Esophagus muscularis mucosa (tissue), 4 donors: ENCODE data around the gene IGDCC3.

ENCODE experiments used
- EP300 ChIP-seq: sonication (generic); formaldehyde crosslinking; IDR thresholded peaks from one replicate; pipeline ENCODE4 v1.6.1; 2017; ENCODE audit warnings: antibody characterized with exemption
- POLR2A ChIP-seq: fragments of 450-650 bp; IDR thresholded peaks from one replicate; pipeline ENCODE4 v1.6.1; 2017; ENCODE audit warnings: antibody characterized with exemption, moderate library complexity, mild to moderate bottlenecking, low read depth
- POLR2AphosphoS5 ChIP-seq, 2 donors: sonication (generic); formaldehyde crosslinking; IDR thresholded peaks; one replicate each; pipeline ENCODE4 v1.6.1; 2017; ENCODE audit warnings: antibody characterized with exemption in 2 of 2
- TF ChIP-seq, protein P1 (sequence below), 3 experiments: fragments of 200-600 bp in 2 of 3; fragments of 450-650 bp in 1 of 3; sonication (generic) in 2 of 3; IDR thresholded peaks; one replicate each; pipeline ENCODE4 v1.5.1; 2017 to 2019; ENCODE audit warnings: antibody characterized with exemption in 3 of 3, mild to moderate bottlenecking in 2 of 3, moderate library complexity in 1 of 3

DNA sequence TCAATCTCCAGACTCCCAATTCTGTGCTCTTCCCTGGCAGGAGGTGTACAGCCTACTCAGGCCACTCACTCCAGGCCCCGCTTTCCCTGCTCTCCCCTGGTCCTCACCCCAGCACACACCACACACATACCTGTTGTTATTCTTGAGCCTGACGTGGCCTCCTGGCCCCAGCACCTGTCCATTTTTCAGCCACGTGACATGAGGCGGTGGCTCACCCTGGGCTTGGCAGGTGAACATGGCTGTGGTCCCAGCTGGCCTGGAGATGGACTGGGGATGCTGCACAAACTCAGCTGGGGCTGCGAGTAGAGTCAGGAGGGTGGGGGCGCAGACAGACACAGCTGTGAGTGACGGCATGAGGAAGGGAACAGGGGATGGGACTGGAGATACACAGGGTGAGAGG lies 46.0 kb downstream of the IGDCC3 start:
- TF ChIP-seq, protein P1, sequence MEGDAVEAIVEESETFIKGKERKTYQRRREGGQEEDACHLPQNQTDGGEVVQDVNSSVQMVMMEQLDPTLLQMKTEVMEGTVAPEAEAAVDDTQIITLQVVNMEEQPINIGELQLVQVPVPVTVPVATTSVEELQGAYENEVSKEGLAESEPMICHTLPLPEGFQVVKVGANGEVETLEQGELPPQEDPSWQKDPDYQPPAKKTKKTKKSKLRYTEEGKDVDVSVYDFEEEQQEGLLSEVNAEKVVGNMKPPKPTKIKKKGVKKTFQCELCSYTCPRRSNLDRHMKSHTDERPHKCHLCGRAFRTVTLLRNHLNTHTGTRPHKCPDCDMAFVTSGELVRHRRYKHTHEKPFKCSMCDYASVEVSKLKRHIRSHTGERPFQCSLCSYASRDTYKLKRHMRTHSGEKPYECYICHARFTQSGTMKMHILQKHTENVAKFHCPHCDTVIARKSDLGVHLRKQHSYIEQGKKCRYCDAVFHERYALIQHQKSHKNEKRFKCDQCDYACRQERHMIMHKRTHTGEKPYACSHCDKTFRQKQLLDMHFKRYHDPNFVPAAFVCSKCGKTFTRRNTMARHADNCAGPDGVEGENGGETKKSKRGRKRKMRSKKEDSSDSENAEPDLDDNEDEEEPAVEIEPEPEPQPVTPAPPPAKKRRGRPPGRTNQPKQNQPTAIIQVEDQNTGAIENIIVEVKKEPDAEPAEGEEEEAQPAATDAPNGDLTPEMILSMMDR (IDR thresholded peaks at IDR 0.05), result no peak
- TF ChIP-seq POLR2A (no peak), POLR2AphosphoS5 (IDR thresholded peaks at IDR 0.05) (no peak), EP300 (no peak)
